ENCODE results near the gene LUC7L2. TPM values are rescaled to one million over a fixed set of nuclear protein-coding genes. Genes with fewer than 3 reads are reported as not detected.

The LUC7L2 gene
- total RNA-seq, 1 donor from 2014 or later = 56.0 TPM

GRCh38 chr7:139339698-139340036 lies 20.0 kb upstream of the LUC7L2 start:
- TF ChIP-seq CTCF (IDR thresholded peaks at IDR 0.05; ENCODE audit: insufficient read depth, low read length, poor library complexity, severe bottlenecking) = no peak
- Histone ChIP-seq H3K36me3 (ENCODE audit: control insufficient read depth, insufficient read depth, low read length) (no peaks in the 10 kb centered on the region), H3K27me3 (ENCODE audit: control insufficient read depth, insufficient read depth, low read length) (no peaks in the 10 kb centered on the region)

GRCh38 chr7:139340037-139340807 lies 19.5 kb upstream of the LUC7L2 start:
- H3K27me3 ChIP-seq (ENCODE audit: control insufficient read depth, insufficient read depth, low read length) = no peaks in the 10 kb centered on the region
- peak; percentile 98 for DNase-seq (ENCODE audit: low read depth)
- peak overlapping the region; percentile 66 for H3K4me3 ChIP-seq (ENCODE audit: low read depth, low read length)
- no peaks in the 10 kb centered on the region for H3K36me3 ChIP-seq (ENCODE audit: control insufficient read depth, insufficient read depth, low read length)
- TF ChIP-seq CTCF (IDR thresholded peaks at IDR 0.05; ENCODE audit: insufficient read depth, low read length, poor library complexity, severe bottlenecking) = peak; percentile 78

More at GRCh38 chr7:139339698-139340036, 20.0 kb upstream of the LUC7L2 start:
- no peak for DNase-seq (ENCODE audit: low read depth)
- peak overlapping the region; percentile 66 for H3K4me3 ChIP-seq (ENCODE audit: low read depth, low read length)

DNA sequence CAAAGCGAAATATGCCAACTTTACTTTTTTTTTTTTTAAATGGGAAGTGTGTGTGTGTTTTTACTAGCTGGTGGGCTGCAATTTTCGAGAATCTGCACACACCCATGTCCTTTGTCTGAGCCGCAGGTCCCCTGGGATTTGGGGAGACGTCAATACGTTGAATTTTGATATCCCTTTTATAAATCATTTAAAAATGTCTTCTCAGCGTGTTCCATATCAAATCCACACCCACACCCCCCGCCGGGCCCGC lies 19.0 kb upstream of the LUC7L2 start:
- H3K36me3 ChIP-seq (ENCODE audit: control insufficient read depth, insufficient read depth, low read length) = no peaks in the 10 kb centered on the region
- TF ChIP-seq CTCF (IDR thresholded peaks at IDR 0.05; ENCODE audit: insufficient read depth, low read length, poor library complexity, severe bottlenecking) = no peak
- no peak for DNase-seq (ENCODE audit: low read depth)
- no peaks in the 10 kb centered on the region for H3K27me3 ChIP-seq (ENCODE audit: control insufficient read depth, insufficient read depth, low read length)
- peak overlapping the region; percentile 66 for H3K4me3 ChIP-seq (ENCODE audit: low read depth, low read length)

GRCh38 chr7:139341058-139341775 lies 18.5 kb upstream of the LUC7L2 start, which contains the start of gene FMC1:
TSS of gene FMC1 (plus strand) at chr7:139341337. CDS start at chr7:139341385, 48 bp downstream.
- DNase-seq (ENCODE audit: low read depth) = peak; percentile 44
- no peaks in the 10 kb centered on the region for H3K36me3 ChIP-seq (ENCODE audit: control insufficient read depth, insufficient read depth, low read length)

GRCh38 chr7:139341776-139342226 lies 17.9 kb upstream of the LUC7L2 start:
- H3K4me3 ChIP-seq (ENCODE audit: low read depth, low read length) = peak overlapping the region; percentile 66
- DNase-seq (ENCODE audit: low read depth) = peak; percentile 69
- TF ChIP-seq CTCF (IDR thresholded peaks at IDR 0.05; ENCODE audit: insufficient read depth, low read length, poor library complexity, severe bottlenecking) = no peak
- no peaks in the 10 kb centered on the region for H3K27me3 ChIP-seq (ENCODE audit: control insufficient read depth, insufficient read depth, low read length)
- H3K36me3 ChIP-seq (ENCODE audit: control insufficient read depth, insufficient read depth, low read length) = no peaks in the 10 kb centered on the region

More at GRCh38 chr7:139341058-139341775, 18.5 kb upstream of the LUC7L2 start, which contains the start of gene FMC1:
- Histone ChIP-seq H3K4me3 (ENCODE audit: low read depth, low read length) (peak within 1 kb of the TSS; percentile 66), H3K27me3 (ENCODE audit: control insufficient read depth, insufficient read depth, low read length) (no peaks in the 10 kb centered on the region)
- TF ChIP-seq CTCF (IDR thresholded peaks at IDR 0.05; ENCODE audit: insufficient read depth, low read length, poor library complexity, severe bottlenecking) = peak; percentile 37

All from kidney epithelial cell (primary cell).